HG03159 (cell line): ENCODE results near the gene PEAK1.

Source experiments
- ATAC-seq: cut with Tn5 transposase; IDR thresholded peaks from one replicate; pipeline ENCODE4 v1.9.1; 2021; ENCODE audit warnings: mild to moderate bottlenecking, moderate library complexity; ENCODE audit not compliant: unreplicated experiment

PEAK1 gene

GRCh38 chr15:77098572-77098971, 321.3 kb downstream of the PEAK1 start:
- no peak for ATAC-seq

GRCh38 chr15:77097921-77098320, 322.0 kb downstream of the PEAK1 start:
- no peak for ATAC-seq

- no peak for ATAC-seq
Observed at GRCh38 chr15:77097248-77097721, 322.6 kb downstream of the PEAK1 start.

- no peak for ATAC-seq
Observed at GRCh38 chr15:77096541-77096940, 323.4 kb downstream of the PEAK1 start.

GRCh38 chr15:77096138-77096537, 323.8 kb downstream of the PEAK1 start:
- no peak for ATAC-seq

GRCh38 chr15:77094397-77095030, 325.4 kb downstream of the PEAK1 start:
- ATAC-seq: no peak

GRCh38 chr15:77093436-77093835, 326.5 kb downstream of the PEAK1 start:
- ATAC-seq: no peak

GRCh38 chr15:77091097-77091496, 328.8 kb downstream of the PEAK1 start:
- ATAC-seq: no peak

- ATAC-seq: no peak
Observed at GRCh38 chr15:77087213-77087612, 332.7 kb downstream of the PEAK1 start.

GRCh38 chr15:77085297-77085696, 334.6 kb downstream of the PEAK1 start:
- ATAC-seq: no peak

GRCh38 chr15:77084436-77084835, 335.5 kb downstream of the PEAK1 start:
- ATAC-seq: no peak

- peak; percentile 74 for ATAC-seq
Observed at GRCh38 chr15:77083381-77084160, 336.3 kb downstream of the PEAK1 start.

- no peak for ATAC-seq
Observed at GRCh38 chr15:77081971-77082370, 337.9 kb downstream of the PEAK1 start.

- ATAC-seq: no peak
Observed at GRCh38 chr15:77076323-77076915, 343.5 kb downstream of the PEAK1 start.

- no peak for ATAC-seq
Observed at GRCh38 chr15:77075528-77075927, 344.4 kb downstream of the PEAK1 start.

- no peak for ATAC-seq
Observed at GRCh38 chr15:77074350-77074749, 345.6 kb downstream of the PEAK1 start.

GRCh38 chr15:77071305-77072223, 348.3 kb downstream of the PEAK1 start:
- no peak for ATAC-seq

- ATAC-seq: peak; percentile 91
Observed at GRCh38 chr15:77070495-77071304, 349.2 kb downstream of the PEAK1 start, which contains the start of gene TSPAN3. Gene TSPAN3 (minus strand): TSS chr15:77071109. CDS start chr15:77070954, 155 bp downstream.

GRCh38 chr15:77070180-77070494, 349.8 kb downstream of the PEAK1 start:
- ATAC-seq: no peak

GRCh38 chr15:77069521-77070121, 350.3 kb downstream of the PEAK1 start:
- no peak for ATAC-seq
